CD4-positive, alpha-beta T cell treated with Interleukin-10 for 1 hour (primary cell): ENCODE measurements around the gene PKP2.
"Not testable (repeated sequence)": the region's sequence is repeated elsewhere in the genome, so short reads cannot be mapped to it uniquely, and the experiment has no call there.

Experiments used
- DNase-seq: peaks from one replicate; pipeline ENCODE4 v3.0.0-alpha.2; 2020

Gene PKP2

GRCh38 chr12:32861658-32862057 is 34.9 kb downstream of the PKP2 start:
- not testable (repeated sequence) for DNase-seq

- DNase-seq: no peak
Observed at GRCh38 chr12:32860192-32860591, 36.4 kb downstream of the PKP2 start.

GRCh38 chr12:32859389-32859788 is 37.2 kb downstream of the PKP2 start:
- DNase-seq: no peak

- DNase-seq: no peak
Observed at GRCh38 chr12:32854716-32855115, 41.9 kb downstream of the PKP2 start.

GRCh38 chr12:32854097-32854496 is 42.5 kb downstream of the PKP2 start:
- no peak for DNase-seq

GRCh38 chr12:32847287-32847686 is 49.3 kb downstream of the PKP2 start:
- DNase-seq: no peak

- DNase-seq: no peak
Observed at GRCh38 chr12:32846053-32846452, 50.5 kb downstream of the PKP2 start.

- DNase-seq: no peak
Observed at GRCh38 chr12:32843528-32844095, 53.0 kb downstream of the PKP2 start.

GRCh38 chr12:32841061-32841460 is 55.5 kb downstream of the PKP2 start:
- DNase-seq: no peak

- DNase-seq: no peak
Observed at GRCh38 chr12:32839828-32840227, 56.7 kb downstream of the PKP2 start.

- no peak for DNase-seq
Observed at GRCh38 chr12:32837974-32838373, 58.6 kb downstream of the PKP2 start.

GRCh38 chr12:32836710-32837109 is 59.9 kb downstream of the PKP2 start:
- DNase-seq: no peak

GRCh38 chr12:32834122-32834521 is 62.5 kb downstream of the PKP2 start:
- no peak for DNase-seq

- no peak for DNase-seq
Observed at GRCh38 chr12:32828552-32828951, 68.0 kb downstream of the PKP2 start.

GRCh38 chr12:32828120-32828519 is 68.5 kb downstream of the PKP2 start:
- no peak for DNase-seq

- no peak for DNase-seq
Observed at GRCh38 chr12:32826807-32827412, 69.7 kb downstream of the PKP2 start.

GRCh38 chr12:32824596-32824995 is 72.0 kb downstream of the PKP2 start:
- no peak for DNase-seq

- no peak for DNase-seq
Observed at GRCh38 chr12:32822344-32822743, 74.2 kb downstream of the PKP2 start.

GRCh38 chr12:32821710-32822109 is 74.9 kb downstream of the PKP2 start:
- DNase-seq: no peak

- no peak for DNase-seq
Observed at GRCh38 chr12:32821293-32821692, 75.3 kb downstream of the PKP2 start.

- DNase-seq: no peak
Observed at GRCh38 chr12:32820376-32820931, 76.1 kb downstream of the PKP2 start.

- no peak for DNase-seq
Observed at GRCh38 chr12:32819424-32819823, 77.2 kb downstream of the PKP2 start.

GRCh38 chr12:32811686-32812392 is 84.7 kb downstream of the PKP2 start:
- DNase-seq: no peak

- DNase-seq: no peak
Observed at GRCh38 chr12:32809846-32810245, 86.7 kb downstream of the PKP2 start.
